Tibial artery (tissue), 4 donors: Measurements from ENCODE around the gene KCTD16.

Experiments used
- DNase-seq, 2 donors: peaks; one replicate each; pipeline ENCODE4 v3.0.0-alpha.2; 2019
- H3K27ac ChIP-seq, 2 donors: fragments of 200-600 bp; sonication (generic) in 1 of 2; 1 replicate in 1 of 2; 2 replicates in 1 of 2; pipeline ENCODE4 v1.5.1; 2018 to 2019; ENCODE audit warnings: mild to moderate bottlenecking in 1 of 2
- H3K27me3 ChIP-seq, 2 donors: fragments of 200-600 bp; sonication (generic) in 1 of 2; one replicate each; pipeline versions ENCODE4 v1.5.1 to v1.6.0; 2016 to 2019
- H3K36me3 ChIP-seq, 3 donors: fragments of 200-600 bp; sonication (generic) in 2 of 3; one replicate each; pipeline ENCODE4 v1.5.1; 2016 to 2019; ENCODE audit warnings: mild to moderate bottlenecking in 2 of 3
- H3K4me1 ChIP-seq, 4 donors: fragments of 200-600 bp; sonication (generic) in 2 of 4; 1 replicate in 3 of 4; 2 replicates in 1 of 4; pipeline ENCODE4 v1.5.1; 2016 to 2019
- H3K4me3 ChIP-seq, 2 donors: fragments of 200-600 bp; sonication (generic) in 1 of 2; 1 replicate in 1 of 2; 2 replicates in 1 of 2; pipeline ENCODE4 v1.5.1; 2018 to 2019; ENCODE audit warnings: mild to moderate bottlenecking in 2 of 2
- H3K9me3 ChIP-seq, 3 donors: fragments of 200-600 bp; sonication (generic) in 1 of 3; one replicate each; pipeline ENCODE4 v1.5.1; 2016 to 2019
- intact Hi-C: fragments of 100-400 bp; cut with DNase I; formaldehyde crosslinking; loops from one replicate; pipeline ENCODE4 v1.15.0; 2023; ENCODE audit warnings: low total_unique reads
- TF ChIP-seq, protein P1 (sequence below), 2 experiments: fragments of 200-600 bp in 1 of 2; fragments of 450-650 bp in 1 of 2; IDR thresholded peaks; one replicate each; pipeline ENCODE4 v1.5.1; 2017 to 2019; ENCODE audit warnings: antibody characterized with exemption in 2 of 2, mild to moderate bottlenecking in 1 of 2, moderate library complexity in 1 of 2

KCTD16 gene

DNA sequence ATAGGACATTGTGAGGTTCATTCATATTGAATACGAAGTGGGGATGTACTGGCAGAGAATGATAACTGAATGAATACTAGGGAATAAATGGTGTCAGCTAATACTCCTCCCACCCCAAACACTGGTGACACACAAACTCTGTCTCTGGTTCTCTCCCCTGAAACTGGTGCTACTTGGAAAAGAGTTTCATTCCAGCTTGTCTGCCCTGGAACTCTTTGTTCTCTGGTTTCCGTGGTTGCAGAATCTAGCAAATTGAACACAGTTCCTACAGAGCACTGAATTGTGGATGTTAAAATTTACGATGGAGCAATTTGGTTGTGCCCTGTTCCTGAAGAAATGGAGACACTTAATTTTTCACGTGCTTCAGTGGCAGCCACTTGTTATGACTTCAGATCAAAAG is 181.7 kb downstream of the KCTD16 start:
- intact Hi-C loops = no loop called here
- H3K4me3 ChIP-seq = no peak overlapping the region

DNA sequence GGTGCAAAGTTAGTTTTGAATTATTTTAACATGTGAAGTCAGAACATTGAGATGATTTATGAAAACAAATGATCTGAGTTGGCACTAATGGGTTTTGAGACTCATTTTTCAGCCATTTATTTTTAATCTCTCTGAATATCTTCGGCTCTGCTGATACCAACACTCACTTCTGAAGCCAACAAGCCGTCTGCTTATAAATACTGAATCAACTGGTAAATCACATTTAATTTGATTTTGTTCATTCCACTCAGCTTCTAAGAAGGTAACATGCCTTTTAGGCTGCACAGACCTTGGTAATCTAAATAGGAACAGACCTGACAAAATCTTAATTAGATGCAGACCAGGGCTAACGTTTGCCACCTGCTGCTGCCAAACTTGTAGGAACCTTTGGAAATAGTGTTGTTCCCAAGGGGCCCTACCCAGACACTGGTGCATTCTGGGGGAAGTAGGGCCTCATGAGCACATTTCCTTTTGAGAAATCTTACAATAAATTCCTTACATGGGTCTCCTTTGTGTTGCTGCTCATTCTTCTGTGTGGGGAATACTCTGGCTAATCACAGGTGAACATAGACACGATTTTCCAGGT is 182.2 kb downstream of the KCTD16 start:
- Histone ChIP-seq H3K4me1 (peaks cover 0 to 4% (median 0%) of the 10 kb centered on the region in 4 donors), H3K36me3 (no peaks in the 10 kb centered on the region), H3K27ac (no peak overlapping the region), H3K4me3 (no peak overlapping the region), H3K27me3 (no peaks in the 10 kb centered on the region), H3K9me3 (no peaks in the 10 kb centered on the region)
- DNase-seq = no peak
- TF ChIP-seq, protein P1, sequence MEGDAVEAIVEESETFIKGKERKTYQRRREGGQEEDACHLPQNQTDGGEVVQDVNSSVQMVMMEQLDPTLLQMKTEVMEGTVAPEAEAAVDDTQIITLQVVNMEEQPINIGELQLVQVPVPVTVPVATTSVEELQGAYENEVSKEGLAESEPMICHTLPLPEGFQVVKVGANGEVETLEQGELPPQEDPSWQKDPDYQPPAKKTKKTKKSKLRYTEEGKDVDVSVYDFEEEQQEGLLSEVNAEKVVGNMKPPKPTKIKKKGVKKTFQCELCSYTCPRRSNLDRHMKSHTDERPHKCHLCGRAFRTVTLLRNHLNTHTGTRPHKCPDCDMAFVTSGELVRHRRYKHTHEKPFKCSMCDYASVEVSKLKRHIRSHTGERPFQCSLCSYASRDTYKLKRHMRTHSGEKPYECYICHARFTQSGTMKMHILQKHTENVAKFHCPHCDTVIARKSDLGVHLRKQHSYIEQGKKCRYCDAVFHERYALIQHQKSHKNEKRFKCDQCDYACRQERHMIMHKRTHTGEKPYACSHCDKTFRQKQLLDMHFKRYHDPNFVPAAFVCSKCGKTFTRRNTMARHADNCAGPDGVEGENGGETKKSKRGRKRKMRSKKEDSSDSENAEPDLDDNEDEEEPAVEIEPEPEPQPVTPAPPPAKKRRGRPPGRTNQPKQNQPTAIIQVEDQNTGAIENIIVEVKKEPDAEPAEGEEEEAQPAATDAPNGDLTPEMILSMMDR (IDR thresholded peaks at IDR 0.05) = no peak
- intact Hi-C loops = no loop called here

More for the DNA sequence above, 181.7 kb downstream of the KCTD16 start:
- Histone ChIP-seq H3K36me3 (no peaks in the 10 kb centered on the region), H3K27me3 (no peaks in the 10 kb centered on the region), H3K27ac (no peak overlapping the region), H3K4me1 (peaks cover 0 to 4% (median 0%) of the 10 kb centered on the region in 4 donors), H3K9me3 (no peaks in the 10 kb centered on the region)
- TF ChIP-seq, protein P1 (IDR thresholded peaks at IDR 0.05) = no peak
- no peak for DNase-seq

DNA sequence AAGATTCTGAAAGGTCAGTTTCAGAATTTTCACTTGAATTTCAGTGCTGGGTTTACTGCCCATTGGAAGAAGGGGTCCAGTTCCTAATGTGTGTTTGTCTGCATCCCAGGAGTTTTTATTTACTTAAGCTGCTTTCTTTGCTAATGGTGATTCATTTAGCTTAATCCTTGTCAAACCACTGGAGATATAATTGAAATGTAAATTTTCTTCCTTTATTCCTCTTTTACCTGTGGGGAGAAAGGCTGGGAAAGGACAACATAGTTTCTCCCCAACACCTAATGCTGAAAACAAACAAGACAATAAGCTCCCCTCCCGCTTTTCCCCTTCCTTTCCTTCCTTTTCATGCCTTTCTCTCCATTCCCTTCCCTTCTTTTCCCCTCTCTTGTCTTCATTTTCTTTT is 185.8 kb downstream of the KCTD16 start:
- no peak overlapping the region for H3K4me3 ChIP-seq
- no peaks in the 10 kb centered on the region for H3K27me3 ChIP-seq
- peaks cover 0 to 4% (median 0%) of the 10 kb centered on the region in 4 donors for H3K4me1 ChIP-seq
- no peaks in the 10 kb centered on the region for H3K36me3 ChIP-seq
- intact Hi-C loops = no loop called here
- TF ChIP-seq, protein P1 (IDR thresholded peaks at IDR 0.05) = no peak
- H3K27ac ChIP-seq = no peak overlapping the region
- H3K9me3 ChIP-seq = no peaks in the 10 kb centered on the region
- no peak for DNase-seq

DNA sequence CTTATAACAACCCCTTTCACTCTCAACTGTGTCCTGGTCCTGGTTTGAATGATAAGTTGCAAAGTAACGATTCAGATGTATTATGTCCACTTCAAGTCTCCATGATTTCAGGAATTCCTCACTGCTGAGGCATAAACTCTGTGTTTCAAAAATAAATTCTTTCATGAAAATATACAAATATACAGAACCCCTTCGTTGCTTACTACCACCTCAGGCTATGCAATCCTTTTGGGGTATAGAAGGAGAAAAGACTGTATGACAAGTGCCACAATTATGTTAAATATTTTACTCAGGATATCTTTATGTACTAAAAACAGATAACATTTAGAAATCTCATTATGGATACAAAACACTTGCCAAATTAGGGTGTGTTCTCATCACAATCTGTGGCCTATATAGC is 190.7 kb downstream of the KCTD16 start:
- intact Hi-C loops = no loop called here
- H3K9me3 ChIP-seq = no peaks in the 10 kb centered on the region
- no peak for DNase-seq
- no peaks in the 10 kb centered on the region for H3K4me1 ChIP-seq
- no peak overlapping the region for H3K4me3 ChIP-seq
- H3K36me3 ChIP-seq = no peaks in the 10 kb centered on the region
- TF ChIP-seq, protein P1 (IDR thresholded peaks at IDR 0.05) = no peak
- H3K27me3 ChIP-seq = no peaks in the 10 kb centered on the region
- H3K27ac ChIP-seq = no peak overlapping the region

DNA sequence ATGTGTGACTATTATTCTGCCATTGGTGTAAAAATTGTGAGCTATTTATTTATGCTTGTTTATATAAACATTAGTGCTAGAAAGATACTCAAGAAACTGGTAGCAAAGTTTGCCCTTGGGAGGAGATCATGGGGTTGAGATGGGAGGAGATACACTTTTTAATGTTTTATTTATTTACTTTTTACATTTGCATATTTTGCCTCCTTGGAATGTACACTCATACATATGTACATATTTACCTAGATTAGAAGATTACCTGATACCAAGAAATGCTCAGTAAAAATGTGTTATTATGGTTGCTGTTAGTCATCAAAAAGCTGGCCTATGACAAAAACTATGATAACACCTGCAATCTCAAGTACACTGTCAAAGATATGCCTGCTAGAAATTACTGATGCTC is 195.2 kb downstream of the KCTD16 start:
- intact Hi-C loops = no loop called here
- no peaks in the 10 kb centered on the region for H3K36me3 ChIP-seq
- no peak for DNase-seq
- no peak overlapping the region for H3K27ac ChIP-seq
- no peaks in the 10 kb centered on the region for H3K27me3 ChIP-seq
- TF ChIP-seq, protein P1 (IDR thresholded peaks at IDR 0.05) = no peak
- no peaks in the 10 kb centered on the region for H3K9me3 ChIP-seq
- H3K4me3 ChIP-seq = no peak overlapping the region
- no peaks in the 10 kb centered on the region for H3K4me1 ChIP-seq

DNA sequence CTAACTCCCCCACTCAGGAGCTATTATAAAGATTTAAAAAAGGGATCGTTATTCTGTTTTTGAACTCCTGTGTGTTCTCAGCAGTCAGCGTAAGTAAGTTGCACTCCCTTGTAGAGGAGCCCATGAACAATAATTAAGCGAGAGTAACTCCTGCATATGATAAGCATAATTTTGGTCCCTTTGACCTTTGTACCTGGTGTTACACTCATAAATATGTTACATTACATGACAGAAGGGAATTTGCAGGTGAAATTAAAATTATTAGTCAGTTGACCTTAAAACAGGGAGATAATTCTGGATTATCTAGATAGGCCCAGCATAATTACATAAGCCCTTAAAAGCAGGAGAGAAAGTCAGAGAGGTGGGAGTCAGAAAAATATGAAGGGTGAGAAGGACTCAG is 197.3 kb downstream of the KCTD16 start:
- Histone ChIP-seq H3K36me3 (no peaks in the 10 kb centered on the region), H3K4me1 (no peaks in the 10 kb centered on the region), H3K9me3 (no peaks in the 10 kb centered on the region), H3K4me3 (no peak overlapping the region), H3K27me3 (no peaks in the 10 kb centered on the region), H3K27ac (no peak overlapping the region)
- DNase-seq = no peak
- TF ChIP-seq, protein P1 (IDR thresholded peaks at IDR 0.05) = no peak
- intact Hi-C loops = no loop called here
